T-helper 9 cell (primary cell): ENCODE measurements around the gene PRSS1.
A peak's percentile ranks its signal among the peaks of the same experiment; 100 is the strongest.
"Not testable (repeated sequence)": the region's sequence is repeated elsewhere in the genome, so short reads cannot be mapped to it uniquely, and the experiment has no call there.

ENCODE experiments used
- DNase-seq: peaks from one replicate; pipeline ENCODE4 v3.0.0-alpha.2; 2020

PRSS1 gene

DNA sequence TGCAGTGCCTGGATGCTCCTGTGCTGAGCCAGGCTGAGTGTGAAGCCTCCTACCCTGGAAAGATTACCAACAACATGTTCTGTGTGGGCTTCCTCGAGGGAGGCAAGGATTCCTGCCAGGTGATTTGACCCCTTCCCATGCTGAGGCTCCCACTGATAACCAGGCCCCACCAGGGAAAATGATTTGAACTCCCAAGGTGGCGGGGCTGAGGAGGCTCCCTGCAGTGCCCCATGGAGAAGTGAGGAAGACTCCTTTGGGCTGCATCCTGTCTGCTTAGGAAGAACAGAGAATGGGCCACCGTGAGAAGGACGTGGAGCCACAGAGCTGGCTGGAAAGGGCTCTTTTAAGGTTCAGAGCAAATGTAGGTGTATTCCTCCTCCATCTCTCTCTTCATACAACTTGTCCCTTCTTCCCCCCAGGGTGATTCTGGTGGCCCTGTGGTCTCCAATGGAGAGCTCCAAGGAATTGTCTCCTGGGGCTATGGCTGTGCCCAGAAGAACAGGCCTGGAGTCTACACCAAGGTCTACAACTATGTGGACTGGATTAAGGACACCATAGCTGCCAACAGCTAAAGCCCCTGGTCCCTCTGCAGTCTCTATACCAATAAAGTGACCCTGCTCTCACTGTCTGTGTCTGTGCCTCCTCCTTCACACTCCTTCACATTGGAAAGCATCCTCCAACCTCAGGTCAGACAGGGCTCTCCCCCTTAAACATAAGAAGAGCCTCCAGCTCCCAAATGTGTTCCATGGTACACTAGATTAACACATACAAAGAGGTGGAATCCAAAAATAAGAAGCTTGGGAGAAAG, 24.9 kb downstream of the PRSS1 start:
- no peak for DNase-seq

DNA sequence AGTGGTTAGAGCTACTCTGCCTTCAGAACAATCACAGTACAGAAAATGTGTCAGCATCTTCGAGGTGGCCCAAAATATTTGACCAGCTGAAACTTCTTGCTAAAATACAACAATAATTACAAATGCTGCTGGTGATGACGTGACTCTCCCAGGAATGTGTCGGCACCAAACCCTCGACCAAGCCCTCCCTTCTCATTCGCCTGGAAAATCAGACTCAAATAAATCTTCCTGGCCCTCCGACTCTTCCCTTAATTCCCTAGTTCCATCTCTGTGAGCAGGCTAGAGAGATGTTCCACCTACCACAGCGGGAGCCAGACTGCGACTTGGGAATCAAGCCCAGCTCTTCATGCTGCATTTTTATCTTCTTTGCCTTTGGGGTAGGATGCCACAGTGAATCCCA, 25.6 kb downstream of the PRSS1 start:
- DNase-seq, result no peak

DNA sequence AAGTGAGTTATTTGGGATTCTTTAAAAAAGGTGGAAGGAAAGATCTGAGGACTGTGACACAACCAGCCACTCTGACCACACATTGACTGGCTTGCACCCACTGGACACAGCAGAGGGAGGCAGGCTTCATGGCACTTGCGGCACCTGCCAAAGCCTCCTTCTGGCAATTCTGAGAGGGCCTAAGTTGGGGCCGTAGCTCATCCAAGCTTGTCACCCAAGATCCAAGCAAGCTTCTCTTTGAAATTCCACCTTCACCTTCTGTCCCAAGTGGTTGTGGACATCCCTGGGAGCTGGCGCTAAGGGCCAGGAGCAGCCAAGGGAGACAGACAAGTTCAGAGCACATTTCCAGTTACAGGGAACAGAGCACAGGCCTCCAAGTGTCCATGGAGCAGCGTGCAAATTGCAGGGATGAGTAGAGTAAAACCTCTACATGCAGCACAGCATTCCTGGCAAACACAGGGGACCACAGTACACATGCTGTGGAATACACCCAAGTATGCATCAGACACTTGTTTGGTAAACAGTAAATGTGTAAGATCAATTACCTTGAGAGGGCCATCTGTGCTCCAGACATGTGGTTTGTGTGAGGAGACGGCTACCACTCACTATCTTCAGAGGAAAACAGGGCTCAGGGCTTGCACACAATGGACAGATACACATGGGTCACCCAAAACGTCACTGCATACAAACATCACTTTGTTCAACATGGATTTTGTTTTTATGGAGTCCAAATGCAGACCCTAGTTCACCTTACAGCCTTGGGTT, 26.3 kb downstream of the PRSS1 start:
- not testable (repeated sequence) for DNase-seq

DNA sequence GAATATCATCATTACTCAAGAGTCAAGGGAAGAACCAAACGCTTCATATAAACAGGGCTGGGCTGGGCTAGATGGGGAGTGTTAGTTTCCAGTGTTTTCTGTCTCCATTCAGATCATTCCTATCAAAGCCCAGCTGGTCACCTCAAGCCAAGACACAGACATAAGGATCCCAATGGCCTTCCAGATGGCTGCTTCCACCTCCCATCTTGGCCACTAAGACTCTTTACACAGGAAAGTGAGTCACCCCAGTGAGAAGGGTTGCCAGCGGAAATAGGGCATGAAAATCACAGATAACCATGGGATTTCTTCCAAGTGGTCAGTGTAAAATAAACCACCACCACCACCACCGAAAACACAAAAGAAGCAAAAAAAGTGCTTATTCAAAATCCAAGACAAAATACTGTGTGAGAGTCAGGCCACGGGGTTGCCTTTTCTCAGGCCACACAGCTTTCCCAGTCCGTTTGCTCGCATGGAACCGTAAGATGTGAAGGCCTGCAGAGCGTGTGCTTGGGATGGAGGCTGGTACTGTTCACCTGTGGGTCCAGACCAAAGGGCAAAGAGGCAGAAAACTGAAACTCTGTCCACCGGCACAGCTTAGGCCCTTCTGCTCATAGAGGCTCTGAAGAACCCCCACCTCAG, 27.1 kb downstream of the PRSS1 start:
- DNase-seq, result no peak

DNA sequence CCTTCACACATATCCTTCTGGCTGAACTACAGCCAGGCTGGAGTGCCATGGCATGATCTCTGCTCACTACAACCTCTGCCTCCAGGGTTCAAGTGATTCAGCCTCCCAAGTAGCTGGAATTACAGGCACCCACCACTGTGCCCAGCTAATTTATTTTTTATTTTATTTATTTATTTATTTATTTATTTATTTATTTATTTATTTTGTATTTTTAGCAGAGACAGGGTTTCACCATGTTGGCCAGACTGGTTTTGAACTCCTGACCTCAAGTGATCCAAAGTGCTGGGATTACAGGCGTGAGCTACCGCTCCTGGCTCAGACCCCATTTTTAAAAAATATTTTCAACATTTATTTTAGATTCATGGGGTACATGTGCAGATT, 27.6 kb downstream of the PRSS1 start:
- not testable (repeated sequence) for DNase-seq

DNA sequence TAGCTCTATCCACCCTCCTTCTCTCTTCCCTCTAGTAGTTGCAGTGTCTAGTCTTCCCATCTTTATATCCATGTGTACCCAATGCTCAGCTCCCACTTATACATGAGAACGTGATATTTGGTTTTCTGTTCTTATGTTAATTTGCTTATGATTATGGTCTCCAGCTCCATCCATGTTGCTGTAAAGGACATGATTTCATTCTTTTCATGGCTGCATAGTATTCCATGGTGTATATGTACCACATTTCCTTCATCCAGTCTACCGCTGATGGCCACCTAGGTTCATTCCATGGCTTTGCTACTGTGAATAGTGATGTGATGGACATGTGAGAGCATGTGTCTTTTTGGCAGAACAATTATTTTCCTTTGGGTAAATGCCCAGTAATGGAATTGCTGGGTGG, 28.0 kb downstream of the PRSS1 start:
- DNase-seq, result no peak

DNA sequence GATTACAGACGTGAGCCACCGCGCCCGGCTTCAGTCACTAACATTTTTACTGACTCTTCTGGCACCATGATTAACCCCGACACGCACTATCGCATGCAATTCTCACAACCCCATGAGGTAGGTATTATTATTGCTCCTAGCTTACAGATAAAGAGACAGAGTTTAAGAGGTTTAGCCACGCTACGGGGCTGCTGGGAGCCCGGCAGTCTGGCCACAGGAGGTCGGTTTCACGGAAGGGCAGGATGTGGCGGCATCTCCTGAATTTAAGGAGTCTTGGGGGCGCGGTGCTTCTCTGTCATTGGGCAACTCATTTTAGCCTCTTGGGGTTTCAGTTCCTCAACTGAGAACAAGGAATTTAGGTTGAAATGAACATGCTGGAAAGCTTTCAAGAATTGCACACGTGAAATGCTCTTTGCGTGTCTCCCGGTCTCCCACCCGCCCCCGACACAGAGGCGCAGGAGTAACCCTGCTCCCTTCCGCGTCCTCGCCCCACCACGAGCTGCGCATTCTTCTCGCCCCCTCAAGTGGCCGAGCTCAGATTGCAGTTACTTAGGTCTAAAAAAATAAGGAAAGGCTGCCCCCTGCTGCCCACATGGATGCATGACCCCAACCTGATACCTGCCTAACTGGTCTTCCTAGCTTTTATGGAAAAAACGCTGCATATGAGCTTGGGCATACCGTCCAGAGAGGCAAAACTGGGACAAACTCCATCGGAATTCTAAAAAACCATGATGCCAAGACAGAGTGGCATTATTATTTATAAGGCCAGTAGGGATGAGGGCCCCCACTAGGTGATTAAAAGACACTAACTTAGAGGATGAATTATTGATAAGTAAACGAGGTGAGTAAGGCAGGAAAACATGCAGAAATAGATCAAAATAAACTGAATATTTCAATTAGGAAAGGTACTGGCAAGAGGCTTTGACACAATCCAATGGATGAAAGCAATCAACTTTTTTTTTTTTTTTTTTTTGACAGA, 33.9 kb downstream of the PRSS1 start:
- DNase-seq, result peak; percentile 63

DNA sequence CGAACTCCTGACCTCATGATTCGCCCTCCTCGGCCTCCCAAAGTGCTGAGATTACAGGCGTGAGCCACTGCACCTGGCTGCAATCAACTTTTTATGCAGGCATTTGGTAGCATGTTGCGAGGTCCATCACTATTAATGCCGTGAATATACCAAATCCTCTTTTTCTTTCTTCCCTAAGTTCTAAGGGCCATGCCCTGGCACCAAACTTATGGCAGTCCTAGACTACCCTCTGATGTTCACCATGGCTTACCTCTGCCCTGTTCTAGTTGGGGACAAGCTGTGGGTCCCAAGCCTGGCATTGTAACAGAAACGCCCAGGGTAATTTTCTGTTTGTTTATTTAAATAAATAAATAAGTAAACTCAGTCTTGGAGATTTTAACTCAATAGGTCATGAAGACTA, 34.8 kb downstream of the PRSS1 start:
- no peak for DNase-seq

DNA sequence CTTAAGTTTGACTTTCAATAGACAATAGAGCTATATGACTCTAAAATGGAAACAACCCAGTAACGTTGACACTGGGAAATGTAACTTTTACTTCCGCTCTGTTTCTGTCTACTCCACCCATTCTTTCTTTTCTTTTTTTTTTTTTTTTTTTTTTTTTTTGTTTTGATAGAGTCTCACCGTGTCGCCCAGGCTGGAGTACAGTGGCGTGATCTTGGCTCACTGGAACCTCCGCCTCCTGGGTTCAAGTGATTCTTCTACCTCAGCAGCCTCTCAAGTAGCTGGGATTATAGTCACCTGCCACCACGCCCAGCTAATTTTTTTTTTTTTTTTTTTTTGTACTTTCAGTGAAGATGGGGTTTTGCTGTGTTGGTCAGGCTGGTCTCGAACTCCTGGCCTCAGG, 35.4 kb downstream of the PRSS1 start:
- DNase-seq, result no peak

DNA sequence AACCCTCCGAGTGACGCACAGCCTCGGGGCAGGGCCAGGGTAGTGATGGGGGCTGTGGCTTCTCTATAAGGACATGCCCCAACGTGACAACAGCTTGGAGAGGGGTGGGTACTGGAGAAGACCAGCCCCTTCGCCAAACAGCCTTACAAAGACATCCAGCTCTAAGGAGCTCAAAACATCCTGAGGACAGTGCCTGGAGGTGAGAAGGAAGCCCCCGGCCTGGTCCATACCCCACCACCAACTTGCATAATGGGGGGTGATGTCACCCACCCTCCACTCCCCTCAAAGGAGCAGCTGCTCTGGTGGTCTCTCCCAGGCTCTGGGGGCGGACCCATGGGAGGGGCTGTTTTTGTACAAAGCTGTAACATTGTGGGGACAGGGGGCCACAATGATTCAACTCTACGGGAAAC, 36.6 kb downstream of the PRSS1 start:
- peak; percentile 61 for DNase-seq

DNA sequence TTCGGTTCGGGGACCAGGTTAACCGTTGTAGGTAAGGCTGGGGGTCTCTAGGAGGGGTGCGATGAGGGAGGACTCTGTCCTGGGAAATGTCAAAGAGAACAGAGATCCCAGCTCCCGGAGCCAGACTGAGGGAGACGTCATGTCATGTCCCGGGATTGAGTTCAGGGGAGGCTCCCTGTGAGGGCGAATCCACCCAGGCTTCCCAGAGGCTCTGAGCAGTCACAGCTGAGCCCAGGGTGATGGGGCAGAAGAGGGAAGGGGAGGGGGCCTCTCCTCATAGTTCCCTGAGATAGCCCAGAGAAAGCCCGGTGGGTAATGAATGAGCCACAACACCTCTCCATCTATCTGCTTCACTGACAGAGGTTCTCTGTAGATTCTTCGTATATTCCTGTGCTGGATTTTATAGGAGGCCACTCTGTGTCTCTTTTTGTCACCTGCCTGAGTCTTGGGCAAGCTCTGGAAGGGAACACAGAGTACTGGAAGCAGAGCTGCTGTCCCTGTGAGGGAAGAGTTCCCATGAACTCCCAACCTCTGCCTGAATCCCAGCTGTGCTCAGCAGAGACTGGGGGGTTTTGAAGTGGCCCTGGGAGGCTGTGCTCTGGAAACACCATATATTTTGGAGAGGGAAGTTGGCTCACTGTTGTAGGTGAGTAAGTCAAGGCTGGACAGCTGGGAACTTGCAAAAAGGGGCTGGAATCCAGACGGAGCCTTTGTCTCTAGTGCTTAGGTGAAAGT, 37.9 kb downstream of the PRSS1 start:
- DNase-seq, result no peak

DNA sequence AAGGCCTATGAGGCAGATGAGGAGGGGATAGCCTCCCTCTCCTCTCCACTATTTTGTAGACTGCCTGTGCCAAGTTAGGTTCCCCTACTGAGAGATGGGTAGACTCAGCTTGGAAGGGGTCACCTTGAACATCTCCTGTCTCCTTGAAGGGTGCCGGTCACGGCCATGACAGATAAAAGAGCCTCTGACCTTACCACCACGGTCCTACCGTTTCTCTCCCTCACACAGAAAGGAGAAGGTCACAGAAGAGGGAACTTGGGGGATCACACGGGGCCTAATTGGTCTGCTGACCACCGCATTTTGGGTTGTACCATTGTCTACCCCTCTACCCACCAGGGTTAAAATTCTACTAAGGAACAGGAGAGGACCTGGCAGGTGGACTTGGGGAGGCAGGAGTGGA, 38.5 kb downstream of the PRSS1 start:
- DNase-seq, result no peak

DNA sequence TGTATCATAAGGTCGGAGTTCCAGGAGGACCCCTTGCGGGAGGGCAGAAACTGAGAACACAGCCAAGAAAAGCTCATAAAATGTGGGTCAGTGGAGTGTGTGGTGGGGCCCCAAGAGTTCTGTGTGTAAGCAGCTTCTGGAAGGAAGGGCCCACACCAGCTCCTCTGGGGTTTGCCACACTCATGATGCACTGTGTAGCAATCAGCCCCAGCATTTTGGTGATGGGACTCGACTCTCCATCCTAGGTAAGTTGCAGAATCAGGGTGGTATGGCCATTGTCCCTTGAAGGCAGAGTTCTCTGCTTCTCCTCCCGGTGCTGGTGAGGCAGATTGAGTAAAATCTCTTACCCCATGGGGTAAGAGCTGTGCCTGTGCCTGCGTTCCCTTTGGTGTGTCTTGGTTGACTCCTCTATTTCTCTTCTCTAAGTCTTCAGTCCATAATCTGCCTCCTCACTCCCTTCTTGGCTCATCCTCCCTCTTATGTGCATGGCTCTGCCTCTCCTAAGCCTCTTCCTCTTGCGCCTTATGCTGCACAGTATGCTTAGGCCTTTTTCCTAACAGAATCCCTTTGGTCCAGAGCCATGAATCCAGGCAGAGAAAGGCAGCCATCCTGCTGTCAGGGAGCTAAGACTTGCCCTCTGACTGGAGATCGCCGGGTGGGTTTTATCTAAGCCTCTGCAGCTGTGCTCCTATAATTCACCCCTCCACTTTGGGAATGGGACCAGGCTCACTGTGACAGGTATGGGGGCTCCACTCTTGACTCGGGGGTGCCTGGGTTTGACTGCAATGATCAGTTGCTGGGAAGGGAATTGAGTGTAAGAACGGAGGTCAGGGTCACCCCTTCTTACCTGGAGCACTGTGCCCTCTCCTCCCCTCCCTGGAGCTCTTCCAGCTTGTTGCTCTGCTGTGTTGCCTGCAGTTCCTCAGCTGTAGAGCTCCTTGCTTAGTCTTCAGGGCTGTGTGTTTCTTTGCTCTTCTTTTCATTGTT, 39.3 kb downstream of the PRSS1 start:
- DNase-seq, result no peak

DNA sequence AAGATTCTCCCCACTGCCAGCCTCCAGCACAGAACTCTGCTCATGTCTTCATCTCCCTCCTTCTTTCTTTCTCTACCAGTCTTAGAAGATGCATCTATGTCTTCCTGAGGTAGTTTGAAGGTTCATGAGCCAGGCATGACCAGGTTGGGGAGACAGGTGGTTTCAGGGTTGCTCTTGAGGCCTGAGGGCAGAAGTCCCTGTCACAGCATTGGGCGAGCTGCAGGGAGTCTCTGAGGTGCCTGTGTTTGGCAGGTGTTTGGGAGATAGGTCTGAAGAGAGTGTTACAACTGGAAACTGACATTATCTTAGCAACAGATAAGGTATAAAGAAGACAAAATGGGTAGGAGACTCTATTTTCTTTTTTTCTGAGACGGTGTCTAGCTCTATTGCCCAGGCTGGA, 40.2 kb downstream of the PRSS1 start:
- no peak for DNase-seq

DNA sequence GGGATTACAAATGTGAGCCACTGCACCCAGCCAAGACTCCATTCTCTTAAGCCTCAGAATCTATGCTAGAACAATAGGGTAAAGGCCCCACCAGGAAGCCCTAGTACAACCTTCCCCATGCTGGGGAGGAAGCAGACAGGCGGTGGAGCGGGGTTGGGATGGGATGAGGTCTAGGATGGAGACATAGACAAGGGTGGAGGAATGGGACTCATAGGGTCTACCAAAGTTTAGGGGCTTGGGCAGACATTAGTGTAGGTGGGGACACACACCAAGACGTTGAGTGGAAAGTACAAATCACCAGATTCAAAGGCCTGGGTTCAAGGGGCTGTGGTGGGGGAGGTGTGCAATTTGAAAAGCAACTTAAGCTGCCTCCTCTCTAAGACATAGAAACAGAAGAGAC, 40.8 kb downstream of the PRSS1 start:
- no peak for DNase-seq

DNA sequence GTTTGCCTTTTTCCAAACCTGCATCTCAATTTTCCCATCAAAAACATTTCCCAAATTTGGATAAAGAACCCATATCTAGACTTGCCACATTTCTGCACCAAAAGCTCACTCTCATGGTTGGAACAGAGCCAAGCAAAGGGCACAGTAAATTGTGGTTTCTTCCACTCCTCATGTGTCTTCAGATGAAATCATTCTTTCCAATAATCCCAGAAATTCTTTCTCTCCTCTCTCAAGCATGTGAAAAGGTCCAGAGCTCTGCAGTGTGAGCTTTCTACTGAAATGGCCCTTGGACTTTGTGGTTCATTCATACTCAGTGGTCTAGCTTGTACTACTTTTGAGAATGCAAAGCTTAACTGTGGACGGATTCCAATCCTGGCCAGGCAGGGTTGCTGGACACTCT, 41.3 kb downstream of the PRSS1 start:
- no peak for DNase-seq

DNA sequence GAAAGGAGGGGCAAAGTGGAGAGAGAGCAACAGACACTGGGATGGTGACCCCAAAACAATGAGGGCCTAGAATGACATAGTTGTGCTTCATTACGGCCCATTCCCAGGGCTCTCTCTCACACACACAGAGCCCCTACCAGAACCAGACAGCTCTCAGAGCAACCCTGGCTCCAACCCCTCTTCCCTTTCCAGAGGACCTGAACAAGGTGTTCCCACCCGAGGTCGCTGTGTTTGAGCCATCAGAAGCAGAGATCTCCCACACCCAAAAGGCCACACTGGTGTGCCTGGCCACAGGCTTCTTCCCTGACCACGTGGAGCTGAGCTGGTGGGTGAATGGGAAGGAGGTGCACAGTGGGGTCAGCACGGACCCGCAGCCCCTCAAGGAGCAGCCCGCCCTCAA, 42.2 kb downstream of the PRSS1 start:
- no peak for DNase-seq

DNA sequence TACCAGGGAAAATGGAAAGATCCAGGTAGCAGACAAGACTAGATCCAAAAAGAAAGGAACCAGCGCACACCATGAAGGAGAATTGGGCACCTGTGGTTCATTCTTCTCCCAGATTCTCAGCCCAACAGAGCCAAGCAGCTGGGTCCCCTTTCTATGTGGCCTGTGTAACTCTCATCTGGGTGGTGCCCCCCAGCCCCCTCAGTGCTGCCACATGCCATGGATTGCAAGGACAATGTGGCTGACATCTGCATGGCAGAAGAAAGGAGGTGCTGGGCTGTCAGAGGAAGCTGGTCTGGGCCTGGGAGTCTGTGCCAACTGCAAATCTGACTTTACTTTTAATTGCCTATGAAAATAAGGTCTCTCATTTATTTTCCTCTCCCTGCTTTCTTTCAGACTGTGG, 42.9 kb downstream of the PRSS1 start:
- DNase-seq, result no peak

DNA sequence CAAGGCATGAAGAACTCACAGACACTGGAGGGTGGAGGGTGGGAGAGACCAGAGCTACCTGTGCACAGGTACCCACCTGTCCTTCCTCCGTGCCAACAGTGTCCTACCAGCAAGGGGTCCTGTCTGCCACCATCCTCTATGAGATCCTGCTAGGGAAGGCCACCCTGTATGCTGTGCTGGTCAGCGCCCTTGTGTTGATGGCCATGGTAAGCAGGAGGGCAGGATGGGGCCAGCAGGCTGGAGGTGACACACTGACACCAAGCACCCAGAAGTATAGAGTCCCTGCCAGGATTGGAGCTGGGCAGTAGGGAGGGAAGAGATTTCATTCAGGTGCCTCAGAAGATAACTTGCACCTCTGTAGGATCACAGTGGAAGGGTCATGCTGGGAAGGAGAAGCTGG, 43.3 kb downstream of the PRSS1 start:
- DNase-seq, result no peak

DNA sequence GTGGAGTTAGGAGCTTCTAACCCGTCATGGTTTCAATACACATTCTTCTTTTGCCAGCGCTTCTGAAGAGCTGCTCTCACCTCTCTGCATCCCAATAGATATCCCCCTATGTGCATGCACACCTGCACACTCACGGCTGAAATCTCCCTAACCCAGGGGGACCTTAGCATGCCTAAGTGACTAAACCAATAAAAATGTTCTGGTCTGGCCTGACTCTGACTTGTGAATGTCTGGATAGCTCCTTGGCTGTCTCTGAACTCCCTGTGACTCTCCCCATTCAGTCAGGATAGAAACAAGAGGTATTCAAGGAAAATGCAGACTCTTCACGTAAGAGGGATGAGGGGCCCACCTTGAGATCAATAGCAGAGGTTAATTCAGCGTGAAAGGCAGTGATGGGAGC, 43.9 kb downstream of the PRSS1 start:
- no peak for DNase-seq
